H9 (cell line): ENCODE results near the gene RCOR2. TPM values are rescaled to one million over a fixed set of nuclear protein-coding genes. Genes with fewer than 3 reads are reported as not detected.

ENCODE experiments used
- DNase-seq: peaks from one replicate; pipeline ENCODE4 v3.0.0-alpha.2; 2017
- H2AFZ ChIP-seq: one replicate; pipeline ENCODE4 v1.6.1; 2013; ENCODE audit warnings: mild to moderate bottlenecking, low read length, control low read depth, moderate library complexity
- H2AK5ac ChIP-seq: 2 replicates; pipeline ENCODE4 v1.6.1; 2013; ENCODE audit warnings: low read length, control low read depth, mixed read lengths; ENCODE audit not compliant: insufficient read length
- H2BK120ac ChIP-seq: one replicate; pipeline ENCODE4 v1.6.1; 2013; ENCODE audit warnings: low read depth, mild to moderate bottlenecking, low read length, control low read depth, inconsistent platforms; ENCODE audit not compliant: poor library complexity, severe bottlenecking
- H2BK12ac ChIP-seq: 2 replicates; pipeline ENCODE4 v1.6.1; 2013; ENCODE audit warnings: low read length, control low read depth, mixed read lengths, low read depth; ENCODE audit not compliant: insufficient read length
- H2BK15ac ChIP-seq: 2 replicates; pipeline ENCODE4 v1.6.1; 2013; ENCODE audit warnings: low read depth, low read length, control low read depth
- H2BK20ac ChIP-seq: one replicate; pipeline ENCODE4 v1.6.1; 2013; ENCODE audit warnings: low read depth, mild to moderate bottlenecking, low read length, control low read depth, inconsistent platforms; ENCODE audit not compliant: poor library complexity, severe bottlenecking
- H2BK5ac ChIP-seq: 2 replicates; pipeline ENCODE4 v1.6.1; 2013; ENCODE audit warnings: low read length, control low read depth, mixed read lengths; ENCODE audit not compliant: insufficient read length
- H3K14ac ChIP-seq: 2 replicates; pipeline ENCODE4 v1.6.1; 2013; ENCODE audit warnings: low read length, control low read depth; ENCODE audit not compliant: insufficient read depth
- H3K18ac ChIP-seq: 2 replicates; pipeline ENCODE4 v1.6.1; 2013; ENCODE audit warnings: low read depth, mild to moderate bottlenecking, mixed read lengths, low read length, control low read depth; ENCODE audit not compliant: insufficient read length
- H3K23ac ChIP-seq: 2 replicates; pipeline ENCODE4 v1.6.1; 2013; ENCODE audit warnings: low read length, control low read depth, mixed read lengths, low read depth; ENCODE audit not compliant: insufficient read length
- H3K23me2 ChIP-seq: 2 replicates; pipeline ENCODE4 v1.6.1; 2013; ENCODE audit warnings: low read depth, mild to moderate bottlenecking, mixed read lengths, low read length, control low read depth; ENCODE audit not compliant: insufficient read length, poor library complexity, severe bottlenecking
- H3K27ac ChIP-seq: 2 replicates; pipeline ENCODE4 v1.5.1; 2013; ENCODE audit warnings: low read length, control low read depth, mixed read lengths, low read depth; ENCODE audit not compliant: insufficient read length
- H3K27me3 ChIP-seq: 2 replicates; pipeline ENCODE4 v1.6.1; 2013; ENCODE audit warnings: low read length, control low read depth, inconsistent platforms; ENCODE audit not compliant: insufficient read depth
- H3K4ac ChIP-seq: 2 replicates; pipeline ENCODE4 v1.6.1; 2013; ENCODE audit warnings: low read depth, mild to moderate bottlenecking, control low read depth, inconsistent platforms, low read length, moderate library complexity
- H3K4me1 ChIP-seq: 2 replicates; pipeline ENCODE4 v1.6.1; 2013; ENCODE audit warnings: low read length, control low read depth, inconsistent platforms; ENCODE audit not compliant: insufficient read depth
- H3K4me2 ChIP-seq: 2 replicates; pipeline ENCODE4 v1.6.1; 2013; ENCODE audit warnings: low read length, control low read depth, mixed read lengths; ENCODE audit not compliant: insufficient read length, insufficient read depth
- H3K56ac ChIP-seq: 2 replicates; pipeline ENCODE4 v1.6.1; 2013; ENCODE audit warnings: low read depth, mild to moderate bottlenecking, mixed read lengths, low read length, control low read depth; ENCODE audit not compliant: insufficient read length
- H3K79me1 ChIP-seq: 2 replicates; pipeline ENCODE4 v1.6.1; 2013; ENCODE audit warnings: low read depth, mild to moderate bottlenecking, moderate library complexity, low read length, control low read depth, inconsistent platforms; ENCODE audit not compliant: insufficient read depth, poor library complexity, severe bottlenecking
- H3K79me2 ChIP-seq: 2 replicates; pipeline ENCODE4 v1.6.1; 2013; ENCODE audit warnings: low read length, control low read depth, inconsistent platforms; ENCODE audit not compliant: insufficient read depth
- H3K9ac ChIP-seq: 2 replicates; pipeline ENCODE4 v1.6.1; 2013; ENCODE audit warnings: low read length, control low read depth, mixed read lengths; ENCODE audit not compliant: insufficient read length; ENCODE audit errors: extremely low read depth
- H3K9me3 ChIP-seq: one replicate; pipeline ENCODE4 v1.6.1; 2013; ENCODE audit warnings: low read depth, low read length, inconsistent platforms; ENCODE audit not compliant: control insufficient read depth
- H3T11ph ChIP-seq: one replicate; pipeline ENCODE4 v1.6.1; 2013; ENCODE audit warnings: mild to moderate bottlenecking, low read length, control low read depth, inconsistent platforms
- H4K20me1 ChIP-seq: one replicate; pipeline ENCODE4 v1.6.1; 2013; ENCODE audit not compliant: control insufficient read depth, insufficient read length, insufficient read depth
- H4K5ac ChIP-seq: 2 replicates; pipeline ENCODE4 v1.6.1; 2013; ENCODE audit warnings: low read depth, mild to moderate bottlenecking, mixed read lengths, low read length, control low read depth; ENCODE audit not compliant: insufficient read length
- H4K8ac ChIP-seq: replicated peaks from 2 replicates; pipeline ENCODE4 v1.6.1; 2013; ENCODE audit warnings: low read length, control low read depth, mixed read lengths, low read depth; ENCODE audit not compliant: insufficient read length
- H4K91ac ChIP-seq: 2 replicates; pipeline ENCODE4 v1.6.1; 2013; ENCODE audit warnings: low read depth, mild to moderate bottlenecking, moderate library complexity, mixed read lengths, low read length, control low read depth; ENCODE audit not compliant: insufficient read length
- H3K27ac Mint-ChIP-seq, 3 experiments: 2 replicates in 2 of 3; 3 replicates in 1 of 3; pipeline ENCODE4 v1.8.0; 2020 to 2021; ENCODE audit warnings: mixed read lengths in 3 of 3, mild to moderate bottlenecking in 1 of 3, moderate library complexity in 1 of 3
- H3K27me3 Mint-ChIP-seq: 2 replicates; pipeline ENCODE4 v1.8.0; 2021; ENCODE audit warnings: low read depth, mild to moderate bottlenecking, moderate library complexity, mixed read lengths
- H3K36me3 Mint-ChIP-seq, 3 experiments: 2 replicates in 2 of 3; 3 replicates in 1 of 3; pipeline ENCODE4 v1.8.0; 2020 to 2021; ENCODE audit warnings: low read depth in 3 of 3, mixed read lengths in 3 of 3; ENCODE audit not compliant: insufficient read depth in 1 of 3
- H3K4me1 Mint-ChIP-seq, 2 experiments: 2 replicates each; pipeline ENCODE4 v1.8.0; 2020; ENCODE audit warnings: mixed read lengths in 2 of 2
- H3K4me3 Mint-ChIP-seq, 2 experiments: 2 replicates in 1 of 2; 3 replicates in 1 of 2; pipeline ENCODE4 v1.8.0; 2020 to 2021; ENCODE audit warnings: mild to moderate bottlenecking in 2 of 2, mixed read lengths in 2 of 2, moderate library complexity in 1 of 2
- H3K9me3 Mint-ChIP-seq, 2 experiments: 2 replicates in 1 of 2; 3 replicates in 1 of 2; pipeline ENCODE4 v1.8.0; 2020; ENCODE audit warnings: mild to moderate bottlenecking in 2 of 2, mixed read lengths in 2 of 2, moderate library complexity in 1 of 2
- WGBS: extraction: QIAGEN DNeasy Blood & Tissue Kit; methylation state at CpG from one replicate; pipeline ENCODE4 v1.1.7; 2013; ENCODE audit warnings: missing lambda C conversion rate, low lambda C conversion rate, mixed read lengths; ENCODE audit not compliant: insufficient read length; ENCODE audit errors: extremely low coverage; 5-methylcytosine and 5-hydroxymethylcytosine counted together
- total RNA-seq: library from RNA; stranded (reverse); gene quantifications from 2 replicates; pipeline ENCODE4 v1.2.1, GENCODE V29; 2021
- TF ChIP-seq, protein P1 (sequence below): fragments of 200-600 bp; sonication (generic); conservative IDR thresholded peaks from 3 replicates; pipeline ENCODE4 v1.8.0; 2021; ENCODE audit warnings: antibody characterized with exemption, mild to moderate bottlenecking

Gene RCOR2
- total RNA-seq, 1 experiment from 2014 or later, result 118 TPM

DNA sequence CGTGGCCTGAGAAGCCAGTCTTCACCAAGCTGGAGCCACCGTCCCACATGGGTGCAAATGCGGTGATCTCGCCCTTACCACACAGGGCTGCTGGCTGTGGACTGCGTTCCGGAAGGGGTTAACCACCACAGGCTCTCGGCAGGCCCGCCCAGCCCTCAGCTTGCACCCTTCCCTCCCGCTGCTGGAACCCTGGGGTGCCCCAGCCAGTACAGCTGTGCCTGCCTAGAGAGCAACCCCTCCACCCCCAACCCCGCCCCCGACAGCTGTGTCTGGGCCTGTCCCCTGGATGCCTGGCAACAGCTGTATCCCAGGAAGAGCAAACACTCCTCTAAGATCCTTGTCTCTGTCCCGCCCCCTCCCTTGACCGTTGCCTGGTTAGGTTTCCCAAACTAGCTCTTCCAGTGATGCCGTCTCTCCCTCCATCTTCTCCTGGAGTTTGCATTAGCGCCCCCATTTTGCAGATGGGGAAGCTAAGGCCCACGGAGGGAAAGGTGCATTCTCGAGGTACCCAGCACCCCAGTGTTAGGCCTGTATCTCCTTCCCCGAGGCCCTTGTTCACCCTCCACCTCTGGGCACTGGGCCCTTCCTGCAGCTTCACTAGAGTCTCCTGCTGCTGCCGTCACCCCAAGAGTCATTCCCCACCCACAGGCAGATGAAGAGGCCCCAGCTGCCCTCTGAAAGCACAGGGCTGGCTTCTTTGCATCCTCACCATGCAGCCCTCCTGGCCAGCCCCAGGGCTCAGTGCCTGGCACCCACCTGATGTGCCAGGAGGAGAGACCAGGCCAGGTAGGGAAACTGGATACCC is 44.8 kb upstream of the RCOR2 start:
- H2BK120ac ChIP-seq, result no peak overlapping the region

More for the DNA sequence above, 44.8 kb upstream of the RCOR2 start:
- Histone ChIP-seq H3K79me2 (no peaks in the 10 kb centered on the region), H3K27ac (no peak overlapping the region), H3T11ph (no peak overlapping the region), H3K23me2 (no peaks in the 10 kb centered on the region), H3K18ac (no peak overlapping the region), H3K4ac (no peak overlapping the region), H3K27me3 (no peaks in the 10 kb centered on the region), H2AK5ac (no peak overlapping the region), H2BK5ac (no peak overlapping the region), H2BK12ac (no peak overlapping the region), H3K14ac (no peak overlapping the region), H4K91ac (no peak overlapping the region), H3K9ac (no peak overlapping the region), H2AFZ (no peak overlapping the region), H4K8ac (no peak overlapping the region), H3K23ac (no peak overlapping the region), H2BK15ac (no peak overlapping the region), H3K4me1 (no peaks in the 10 kb centered on the region), H4K20me1 (no peaks in the 10 kb centered on the region), H3K79me1 (no peaks in the 10 kb centered on the region), H3K56ac (no peak overlapping the region), H2BK20ac (no peak overlapping the region), H3K4me2 (no peak overlapping the region), H4K5ac (no peak overlapping the region), H3K9me3 (no peaks in the 10 kb centered on the region)
- Mint-ChIP-seq H3K27ac (peak overlapping the region in 2 of 3 experiments; percentile 73 to 88; a peak in 4 of 7 replicates), H3K9me3 (no peaks in the 10 kb centered on the region), H3K4me3 (no peak overlapping the region), H3K27me3 (peaks cover 19% of the 10 kb centered on the region), H3K4me1 (peaks cover 5 to 10% of the 10 kb centered on the region in 2 experiments), H3K36me3 (no peaks in the 10 kb centered on the region)
- WGBS, result no CpG with 5 or more reads among the region's 19 CpGs
- peak; percentile 48 for DNase-seq
- TF ChIP-seq, protein P1, sequence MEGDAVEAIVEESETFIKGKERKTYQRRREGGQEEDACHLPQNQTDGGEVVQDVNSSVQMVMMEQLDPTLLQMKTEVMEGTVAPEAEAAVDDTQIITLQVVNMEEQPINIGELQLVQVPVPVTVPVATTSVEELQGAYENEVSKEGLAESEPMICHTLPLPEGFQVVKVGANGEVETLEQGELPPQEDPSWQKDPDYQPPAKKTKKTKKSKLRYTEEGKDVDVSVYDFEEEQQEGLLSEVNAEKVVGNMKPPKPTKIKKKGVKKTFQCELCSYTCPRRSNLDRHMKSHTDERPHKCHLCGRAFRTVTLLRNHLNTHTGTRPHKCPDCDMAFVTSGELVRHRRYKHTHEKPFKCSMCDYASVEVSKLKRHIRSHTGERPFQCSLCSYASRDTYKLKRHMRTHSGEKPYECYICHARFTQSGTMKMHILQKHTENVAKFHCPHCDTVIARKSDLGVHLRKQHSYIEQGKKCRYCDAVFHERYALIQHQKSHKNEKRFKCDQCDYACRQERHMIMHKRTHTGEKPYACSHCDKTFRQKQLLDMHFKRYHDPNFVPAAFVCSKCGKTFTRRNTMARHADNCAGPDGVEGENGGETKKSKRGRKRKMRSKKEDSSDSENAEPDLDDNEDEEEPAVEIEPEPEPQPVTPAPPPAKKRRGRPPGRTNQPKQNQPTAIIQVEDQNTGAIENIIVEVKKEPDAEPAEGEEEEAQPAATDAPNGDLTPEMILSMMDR, result no peak
